Lung (tissue), 12 donors: Measurements from ENCODE around the gene SLC35E1. TPM values are rescaled to one million over a fixed set of nuclear protein-coding genes. Genes with fewer than 3 reads are reported as not detected.
"Not testable (repeated sequence)": the region's sequence is repeated elsewhere in the genome, so short reads cannot be mapped to it uniquely, and the experiment has no call there.

Experiments used
- ATAC-seq: fragments of 200-7000 bp; cut with Tn5 transposase; one replicate; pipeline ENCODE4 v1.9.1; 2020; ENCODE audit warnings: moderate number of reproducible peaks; ENCODE audit not compliant: insufficient read depth, low FRiP score
- DNase-seq, 3 donors: peaks; one replicate each; pipeline ENCODE4 v3.0.0-alpha.2; 2013 to 2017
- H3K27ac ChIP-seq, 2 donors: one replicate each; pipeline ENCODE4 v1.5.1; 2013; ENCODE audit warnings: mild to moderate bottlenecking in 2 of 2, moderate library complexity in 2 of 2, control low read depth in 1 of 2, inconsistent platforms in 1 of 2, low read depth in 1 of 2, low read length in 1 of 2
- H3K27me3 ChIP-seq, 3 donors: one replicate each; pipeline ENCODE4 v1.5.1; 2013; ENCODE audit warnings: low read length in 2 of 3; ENCODE audit not compliant: control insufficient read depth in 3 of 3, insufficient read depth in 3 of 3
- H3K36me3 ChIP-seq, 4 donors: one replicate each; pipeline ENCODE4 v1.5.1; 2013; ENCODE audit warnings: low read length in 4 of 4, mild to moderate bottlenecking in 1 of 4, moderate library complexity in 1 of 4; ENCODE audit not compliant: control insufficient read depth in 4 of 4, insufficient read depth in 4 of 4
- H3K4me1 ChIP-seq, 5 donors: one replicate each; pipeline ENCODE4 v1.5.1; 2013; ENCODE audit warnings: low read length in 5 of 5, mild to moderate bottlenecking in 2 of 5, moderate library complexity in 1 of 5; ENCODE audit not compliant: control insufficient read depth in 5 of 5, insufficient read depth in 5 of 5
- H3K4me3 ChIP-seq: one replicate; pipeline ENCODE4 v1.5.1; 2013; ENCODE audit warnings: mild to moderate bottlenecking, control low read depth, moderate library complexity
- H3K9ac ChIP-seq, 2 donors: one replicate each; pipeline ENCODE4 v1.5.1; 2013; ENCODE audit warnings: low read length in 2 of 2, control low read depth in 1 of 2; ENCODE audit not compliant: insufficient read depth in 1 of 2
- H3K9me3 ChIP-seq, 4 donors: one replicate each; pipeline ENCODE4 v1.5.1; 2013; ENCODE audit warnings: low read length in 3 of 4, mild to moderate bottlenecking in 1 of 4, moderate library complexity in 1 of 4; ENCODE audit not compliant: control insufficient read depth in 4 of 4, insufficient read depth in 3 of 4
- CTCF ChIP-seq: IDR thresholded peaks from 2 replicates; pipeline ENCODE4 v1.5.1; 2012; ENCODE audit warnings: mild to moderate bottlenecking; ENCODE audit errors: control extremely low read depth, extremely low read depth
- WGBS, 2 donors: extraction: QIAGEN DNeasy Blood & Tissue Kit; methylation state at CpG; one replicate each; pipeline ENCODE4 v1.1.7; 2013; 5-methylcytosine and 5-hydroxymethylcytosine counted together
- polyA plus RNA-seq, 2 donors: library from polyadenylated mRNA; stranded (reverse); fragments of 200-250 nt; gene quantifications; one replicate each; pipeline ENCODE4 v1.2.1, GENCODE V29; 2013
- total RNA-seq, 2 donors: library from RNA; depleted of rRNA in 1 of 2; stranded (reverse); fragments of >200 nt in 1 of 2; gene quantifications; one replicate each; pipeline ENCODE4 v1.2.1, GENCODE V29; 2014 to 2021
- donor health status: control.
- donor health status: control.
- donor health status: Bipolar disorder and iron deficiency.
- donor health status: healthy.
- donor health status: DM: yes; HTN: yes; CAD: no.

Gene SLC35E1
- total and polyA plus RNA-seq, 4 donors, result 24.9 to 58.1 (median 33.3) TPM

GRCh38 chr19:16516923-16517610, 55.1 kb downstream of the SLC35E1 start:
- ATAC-seq (no peak), DNase-seq (no peak)
- no peaks in the 10 kb centered on the region for H3K27me3 ChIP-seq
- H3K36me3 ChIP-seq, result peaks cover 8 to 67% (median 33%) of the 10 kb centered on the region in 4 donors
- no peak overlapping the region for H3K27ac ChIP-seq
- TF ChIP-seq CTCF, result no peak
- H3K9me3 ChIP-seq, result no peaks in the 10 kb centered on the region
- 80 to 84% methylated on average over 14 of the region's 14 CpGs for WGBS, 2 donors
- H3K4me3 ChIP-seq, result no peak overlapping the region
- no peaks in the 10 kb centered on the region for H3K4me1 ChIP-seq
- H3K9ac ChIP-seq, result no peak overlapping the region

- no peak for ATAC-seq
- Histone ChIP-seq H3K4me3 (no peak overlapping the region), H3K27me3 (no peaks in the 10 kb centered on the region), H3K36me3 (peaks cover 8 to 61% (median 31%) of the 10 kb centered on the region in 4 donors), H3K4me1 (no peaks in the 10 kb centered on the region), H3K9me3 (no peaks in the 10 kb centered on the region), H3K27ac (no peak overlapping the region), H3K9ac (no peak overlapping the region)
- TF ChIP-seq CTCF, result no peak
- 93% methylated on average over 15 of the region's 15 CpGs for WGBS, 2 donors
- no peak for DNase-seq
Measured at GRCh38 chr19:16516381-16516780, 55.8 kb downstream of the SLC35E1 start.

- no peak for TF ChIP-seq CTCF
- Histone ChIP-seq H3K9me3 (no peaks in the 10 kb centered on the region), H3K27me3 (no peaks in the 10 kb centered on the region), H3K4me3 (no peak overlapping the region), H3K36me3 (peaks cover 14 to 49% (median 20%) of the 10 kb centered on the region in 4 donors), H3K4me1 (peaks cover 0 to 9% (median 2%) of the 10 kb centered on the region in 5 donors), H3K9ac (no peak overlapping the region), H3K27ac (no peak overlapping the region)
- WGBS, 2 donors, result 95% methylated on average over 24 of the region's 24 CpGs
- no peak for ATAC-seq
- DNase-seq, result no peak
Measured at GRCh38 chr19:16514383-16515019, 57.7 kb downstream of the SLC35E1 start.

- H3K4me1 ChIP-seq, result peaks cover 0 to 14% (median 7%) of the 10 kb centered on the region in 5 donors
- ATAC-seq, H3K9ac ChIP-seq, H3K27me3 ChIP-seq, H3K27ac ChIP-seq, DNase-seq, H3K9me3 ChIP-seq, H3K4me3 ChIP-seq: not testable (repeated sequence)
- 96 to 98% methylated on average over 10 of the region's 10 CpGs for WGBS, 2 donors
- H3K36me3 ChIP-seq, result peaks cover 0 to 36% (median 17%) of the 10 kb centered on the region in 4 donors
Measured at GRCh38 chr19:16512611-16513010, 59.6 kb downstream of the SLC35E1 start.
